ENCODE data around the gene SFSWAP. TPM values are rescaled to one million over a fixed set of nuclear protein-coding genes. Genes with fewer than 3 reads are reported as not detected.

SFSWAP gene
- total RNA-seq, 1 experiment from 2014 or later, result 50.4 TPM

GRCh38 chr12:131673888-131674257 lies 37.0 kb upstream of the SFSWAP start:
- H3K4me3 ChIP-seq (replicated peaks in 1 of 2; ENCODE audit: low read depth in 1 of 2, low read length in 2 of 2), result no peak overlapping the region
- TF ChIP-seq ZNF274 (IDR thresholded peaks at IDR 0.05; ENCODE audit: low read depth, low read length) (no peak), CEBPB (IDR thresholded peaks at IDR 0.05; ENCODE audit: low read depth) (no peak), ZBTB33 (IDR thresholded peaks at IDR 0.05; ENCODE audit: extremely low read depth, insufficient replicate concordance, low read length) (no peak), TCF7L2 (IDR thresholded peaks at IDR 0.05; ENCODE audit: borderline replicate concordance, extremely low read depth, insufficient read depth, insufficient read length) (no peak), RAD21 (IDR thresholded peaks at IDR 0.05; ENCODE audit: low read depth) (no peak), ZFX (IDR thresholded peaks at IDR 0.05) (no peak), SP1 (IDR thresholded peaks at IDR 0.05; ENCODE audit: low read depth) (no peak), SRF (IDR thresholded peaks at IDR 0.05; ENCODE audit: low read depth) (no peak), CBX3 (IDR thresholded peaks at IDR 0.05; ENCODE audit: low read depth) (no peak), ELF1 (IDR thresholded peaks at IDR 0.05; ENCODE audit: borderline replicate concordance, low read depth) (no peak)
- H3K9me3 ChIP-seq (ENCODE audit: control insufficient read depth in 1 of 2, insufficient read depth in 1 of 2, low read depth in 1 of 2, low read length in 2 of 2), result peaks cover 0 to 8% of the 10 kb centered on the region in 2 experiments; a peak in 1 of 4 replicates
- no TSS peak for BruUV-seq (replicated peaks)
- H3K9me2 ChIP-seq (ENCODE audit: insufficient read depth), result no peaks in the 10 kb centered on the region
- H3K79me2 ChIP-seq (ENCODE audit: insufficient read depth, low read length), result no peaks in the 10 kb centered on the region
- ChIA-PET POLR2A (no interaction called here), CTCF (no interaction called here), RAD21 (ENCODE audit: low non-redundant PET in 1 of 2, low total read pairs in 2 of 2, uncharacterized antibody in 2 of 2, unreplicated experiment in 2 of 2) (no interaction called here)
- H3K9ac ChIP-seq (ENCODE audit: low read length), result no peak overlapping the region
- ATAC-seq (peak; percentile 61), DNase-seq (ENCODE audit: low read depth, low spot score) (no peak)
- no peak overlapping the region for H2AFZ ChIP-seq (ENCODE audit: low read depth, low read length, poor library complexity, severe bottlenecking)
- no peaks in the 10 kb centered on the region for H3K36me3 ChIP-seq (ENCODE audit: control insufficient read depth in 1 of 2, insufficient read depth in 2 of 2, low read length in 2 of 2)
- H4K20me1 ChIP-seq (ENCODE audit: insufficient read depth), result no peaks in the 10 kb centered on the region
- peaks cover 0 to 10% of the 10 kb centered on the region in 2 experiments; a peak in 2 of 4 replicates for H3K4me1 ChIP-seq (ENCODE audit: control insufficient read depth in 1 of 2, insufficient read depth in 2 of 2, low read length in 2 of 2)
- H3K27ac ChIP-seq (ENCODE audit: low read depth, low read length), result no peak overlapping the region
- H3K4me2 ChIP-seq (ENCODE audit: low read length), result 0 out of 2 replicates have a peak overlapping the region, but pooled peaks have one; percentile 9
- intact Hi-C loops (cut with micrococcal nuclease), result no loop called here
- peaks cover 8% of the 10 kb centered on the region for H3K27me3 ChIP-seq (ENCODE audit: insufficient read depth, low read length)
